GM23338 (cell line): ENCODE results near the gene RBM45.
"Not testable (repeated sequence)": the region's sequence is repeated elsewhere in the genome, so short reads cannot be mapped to it uniquely, and the experiment has no call there.

ENCODE experiments used
- CREB1 ChIP-seq: fragments of 250-450 bp; sonication (Bioruptor Pico); IDR thresholded peaks from 2 replicates; pipeline ENCODE4 v1.5.0; 2020; ENCODE audit warnings: low read depth, mild to moderate bottlenecking, moderate library complexity
- EZH2 ChIP-seq: fragments of 200-600 bp; sonication (generic); IDR thresholded peaks from one replicate; pipeline ENCODE4 v1.8.0; 2017; ENCODE audit warnings: antibody characterized with exemption, mild to moderate bottlenecking, low read depth; ENCODE audit not compliant: unreplicated experiment
- EZH2phosphoT487 ChIP-seq: fragments of 200-600 bp; sonication (generic); IDR thresholded peaks from one replicate; pipeline ENCODE4 v1.8.1; 2018; ENCODE audit warnings: antibody characterized with exemption; ENCODE audit not compliant: unreplicated experiment
- JUNB ChIP-seq: IDR thresholded peaks from one replicate; pipeline ENCODE4 v1.6.1; 2016; ENCODE audit warnings: antibody characterized with exemption; ENCODE audit not compliant: unreplicated experiment
- POLR2AphosphoS5 ChIP-seq: IDR thresholded peaks from 2 replicates; pipeline ENCODE4 v1.6.1; 2016; ENCODE audit warnings: antibody characterized with exemption, low read depth
- TF ChIP-seq, protein P1 (sequence below), 2 experiments: fragments of 200-600 bp in 1 of 2; sonication (generic) in 1 of 2; conservative IDR thresholded peaks; 2 replicates each; pipeline versions ENCODE4 v1.5.1 to v1.6.1; 2016 to 2017; ENCODE audit warnings: antibody characterized with exemption in 2 of 2, low read depth in 2 of 2, mild to moderate bottlenecking in 2 of 2, moderate library complexity in 1 of 2

GRCh38 chr2:178153878-178154277 lies 41.6 kb downstream of the RBM45 start:
- TF ChIP-seq, protein P1, sequence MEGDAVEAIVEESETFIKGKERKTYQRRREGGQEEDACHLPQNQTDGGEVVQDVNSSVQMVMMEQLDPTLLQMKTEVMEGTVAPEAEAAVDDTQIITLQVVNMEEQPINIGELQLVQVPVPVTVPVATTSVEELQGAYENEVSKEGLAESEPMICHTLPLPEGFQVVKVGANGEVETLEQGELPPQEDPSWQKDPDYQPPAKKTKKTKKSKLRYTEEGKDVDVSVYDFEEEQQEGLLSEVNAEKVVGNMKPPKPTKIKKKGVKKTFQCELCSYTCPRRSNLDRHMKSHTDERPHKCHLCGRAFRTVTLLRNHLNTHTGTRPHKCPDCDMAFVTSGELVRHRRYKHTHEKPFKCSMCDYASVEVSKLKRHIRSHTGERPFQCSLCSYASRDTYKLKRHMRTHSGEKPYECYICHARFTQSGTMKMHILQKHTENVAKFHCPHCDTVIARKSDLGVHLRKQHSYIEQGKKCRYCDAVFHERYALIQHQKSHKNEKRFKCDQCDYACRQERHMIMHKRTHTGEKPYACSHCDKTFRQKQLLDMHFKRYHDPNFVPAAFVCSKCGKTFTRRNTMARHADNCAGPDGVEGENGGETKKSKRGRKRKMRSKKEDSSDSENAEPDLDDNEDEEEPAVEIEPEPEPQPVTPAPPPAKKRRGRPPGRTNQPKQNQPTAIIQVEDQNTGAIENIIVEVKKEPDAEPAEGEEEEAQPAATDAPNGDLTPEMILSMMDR (conservative IDR thresholded peaks at IDR 0.05; ENCODE audit: low read depth in 2 of 2) = not testable (repeated sequence)
- TF ChIP-seq POLR2AphosphoS5; JUNB; CREB1 (CRISPR knock-in tag); EZH2; EZH2phosphoT487: not testable (repeated sequence)
